Pons (tissue), 1 donor: ENCODE results near the gene IMMP2L.

Experiments
- DNase-seq: peaks from one replicate; pipeline ENCODE4 v3.0.0-alpha.2; 2016; ENCODE audit warnings: low spot score

Gene IMMP2L

GRCh38 chr7:110626414-110626813 is 935.9 kb downstream of the IMMP2L start:
- DNase-seq = no peak

- no peak for DNase-seq
Observed at GRCh38 chr7:110625294-110625693, 937.0 kb downstream of the IMMP2L start.

GRCh38 chr7:110623436-110623835 is 938.9 kb downstream of the IMMP2L start:
- DNase-seq = no peak

DNA sequence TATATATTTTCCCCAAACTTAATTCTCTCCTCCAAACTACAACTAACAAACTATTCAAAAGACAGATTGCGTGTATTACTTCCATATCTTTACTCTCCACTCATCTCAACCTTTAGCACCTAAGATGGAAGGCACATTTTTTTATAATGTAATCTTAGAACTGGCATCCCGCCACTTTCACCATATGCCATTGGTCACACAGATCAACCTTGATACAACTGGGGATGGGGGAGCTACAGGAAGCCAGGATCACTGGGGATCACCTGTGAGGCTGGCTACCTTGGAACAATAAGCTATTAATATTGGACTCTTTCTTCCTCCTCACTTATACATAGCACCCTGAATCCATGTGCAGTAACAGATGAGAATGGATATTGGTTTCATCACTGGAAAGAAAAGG is 941.0 kb downstream of the IMMP2L start:
- DNase-seq = no peak

- no peak for DNase-seq
Observed at GRCh38 chr7:110620110-110620735, 942.1 kb downstream of the IMMP2L start.
